Measurements from ENCODE around the gene VOPP1.

DNA sequence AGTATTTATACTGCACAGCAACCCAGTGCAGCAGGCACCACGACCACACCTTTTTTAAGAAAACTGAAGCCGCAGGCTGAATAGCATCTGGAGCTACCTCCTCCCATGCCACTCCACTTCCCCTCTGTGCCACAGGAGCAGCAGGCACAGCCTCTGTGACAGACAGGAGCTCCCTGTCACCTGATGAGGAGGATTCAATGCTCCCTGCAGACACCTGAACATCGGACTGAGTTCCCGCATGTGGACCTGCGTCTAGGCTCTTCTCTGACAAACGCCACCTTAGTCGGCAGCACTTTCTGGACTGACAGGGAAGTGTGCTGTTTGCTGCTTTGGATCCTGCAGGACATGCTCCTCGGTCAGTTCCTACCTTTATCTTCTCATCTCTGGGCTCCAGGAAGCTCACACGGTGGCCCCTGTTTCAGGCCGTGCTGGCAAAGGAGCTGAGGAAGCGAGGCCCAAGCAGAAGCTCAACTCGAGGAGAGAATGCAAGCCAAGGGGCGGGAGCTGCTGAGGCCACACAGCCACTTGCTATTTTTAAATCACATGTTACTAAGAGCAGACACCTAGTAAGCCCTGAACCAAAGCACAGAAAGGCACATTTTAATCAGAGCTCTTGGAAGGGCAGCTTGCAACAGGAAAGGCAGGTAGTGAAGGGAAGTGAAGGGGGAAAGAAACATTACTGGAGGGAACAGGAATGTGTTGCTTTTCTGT lies 56.6 kb downstream of the VOPP1 start:
- no peak for TF ChIP-seq POLR2AphosphoS5 (IDR thresholded peaks at IDR 0.05; ENCODE audit: insufficient read depth, low read depth, low read length)
- TF ChIP-seq, protein P1, sequence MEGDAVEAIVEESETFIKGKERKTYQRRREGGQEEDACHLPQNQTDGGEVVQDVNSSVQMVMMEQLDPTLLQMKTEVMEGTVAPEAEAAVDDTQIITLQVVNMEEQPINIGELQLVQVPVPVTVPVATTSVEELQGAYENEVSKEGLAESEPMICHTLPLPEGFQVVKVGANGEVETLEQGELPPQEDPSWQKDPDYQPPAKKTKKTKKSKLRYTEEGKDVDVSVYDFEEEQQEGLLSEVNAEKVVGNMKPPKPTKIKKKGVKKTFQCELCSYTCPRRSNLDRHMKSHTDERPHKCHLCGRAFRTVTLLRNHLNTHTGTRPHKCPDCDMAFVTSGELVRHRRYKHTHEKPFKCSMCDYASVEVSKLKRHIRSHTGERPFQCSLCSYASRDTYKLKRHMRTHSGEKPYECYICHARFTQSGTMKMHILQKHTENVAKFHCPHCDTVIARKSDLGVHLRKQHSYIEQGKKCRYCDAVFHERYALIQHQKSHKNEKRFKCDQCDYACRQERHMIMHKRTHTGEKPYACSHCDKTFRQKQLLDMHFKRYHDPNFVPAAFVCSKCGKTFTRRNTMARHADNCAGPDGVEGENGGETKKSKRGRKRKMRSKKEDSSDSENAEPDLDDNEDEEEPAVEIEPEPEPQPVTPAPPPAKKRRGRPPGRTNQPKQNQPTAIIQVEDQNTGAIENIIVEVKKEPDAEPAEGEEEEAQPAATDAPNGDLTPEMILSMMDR (IDR thresholded peaks at IDR 0.05; ENCODE audit: extremely low read depth in 1 of 2, insufficient read depth in 1 of 2, low read depth in 1 of 2, low read length in 2 of 2): no peak
- TF ChIP-seq POLR2A (IDR thresholded peaks at IDR 0.05; ENCODE audit: low read depth, low read length): no peak
